ENCODE data around the gene PARL. TPM values are rescaled to one million over a fixed set of nuclear protein-coding genes. Genes with fewer than 3 reads are reported as not detected.
A peak's percentile ranks its signal among the peaks of the same experiment; 100 is the strongest.

PARL gene
- total and polyA plus RNA-seq, 11 donors = 37.9 to 86.9 (median 53.8) TPM

GRCh38 chr3:183895774-183896173 lies 11.1 kb upstream of the PARL start:
- ATAC-seq (peak in 1 of 4 donors; percentile 33), DNase-seq (no peak)
- H3K36me3 ChIP-seq = no peaks in the 10 kb centered on the region
- peaks cover 0 to 6% (median 0%) of the 10 kb centered on the region in 9 donors for H3K27me3 ChIP-seq
- WGBS, 4 donors = 88 to 90% (median 89%) methylated on average over 6 of the region's 6 CpGs
- no peak overlapping the region for H3K4me3 ChIP-seq
- H3K9me3 ChIP-seq = no peaks in the 10 kb centered on the region
- TF ChIP-seq, protein P1, sequence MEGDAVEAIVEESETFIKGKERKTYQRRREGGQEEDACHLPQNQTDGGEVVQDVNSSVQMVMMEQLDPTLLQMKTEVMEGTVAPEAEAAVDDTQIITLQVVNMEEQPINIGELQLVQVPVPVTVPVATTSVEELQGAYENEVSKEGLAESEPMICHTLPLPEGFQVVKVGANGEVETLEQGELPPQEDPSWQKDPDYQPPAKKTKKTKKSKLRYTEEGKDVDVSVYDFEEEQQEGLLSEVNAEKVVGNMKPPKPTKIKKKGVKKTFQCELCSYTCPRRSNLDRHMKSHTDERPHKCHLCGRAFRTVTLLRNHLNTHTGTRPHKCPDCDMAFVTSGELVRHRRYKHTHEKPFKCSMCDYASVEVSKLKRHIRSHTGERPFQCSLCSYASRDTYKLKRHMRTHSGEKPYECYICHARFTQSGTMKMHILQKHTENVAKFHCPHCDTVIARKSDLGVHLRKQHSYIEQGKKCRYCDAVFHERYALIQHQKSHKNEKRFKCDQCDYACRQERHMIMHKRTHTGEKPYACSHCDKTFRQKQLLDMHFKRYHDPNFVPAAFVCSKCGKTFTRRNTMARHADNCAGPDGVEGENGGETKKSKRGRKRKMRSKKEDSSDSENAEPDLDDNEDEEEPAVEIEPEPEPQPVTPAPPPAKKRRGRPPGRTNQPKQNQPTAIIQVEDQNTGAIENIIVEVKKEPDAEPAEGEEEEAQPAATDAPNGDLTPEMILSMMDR (IDR thresholded peaks at IDR 0.05) = no peak
- TF ChIP-seq POLR2A (IDR thresholded peaks at IDR 0.05) = no peak
- intact Hi-C loops (cut with DNase I) = loop anchor here (1.0 to 10.0 kb wide), 14 partner anchors 121 to 649 kb away; partner anchors contain the start of genes ABCC5 (in 7 of the 10), ALG3 (in 5 of the 10), EEF1AKMT4 (in 5 of the 10) and EIF2B5 (in 5 of the 10)
- no peak overlapping the region for H3K27ac ChIP-seq
- no peaks in the 10 kb centered on the region for H3K4me1 ChIP-seq

DNA sequence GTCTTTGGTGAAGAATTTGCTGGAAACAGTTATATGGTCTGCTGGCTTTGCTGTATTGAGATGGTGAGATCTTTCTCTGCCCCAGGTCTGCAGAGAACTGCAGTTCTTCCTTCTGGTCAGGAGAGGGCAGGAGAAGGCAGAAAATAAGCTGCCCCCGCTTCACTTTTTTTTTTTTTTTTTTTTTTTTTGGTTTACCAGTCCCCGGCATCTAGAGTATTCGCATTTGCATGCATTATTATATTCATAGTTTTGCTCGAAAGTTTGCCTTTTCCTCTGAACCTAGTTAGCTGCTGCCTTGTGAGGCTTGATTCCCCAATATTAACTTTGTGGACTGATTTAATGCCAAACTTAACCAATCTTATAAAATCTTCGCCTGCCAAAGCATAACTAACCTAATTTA lies 10.6 kb upstream of the PARL start:
- intact Hi-C loops (cut with DNase I) = loop anchor here (1.0 to 10.0 kb wide), 14 partner anchors 122 to 650 kb away; partner anchors contain the start of genes ABCC5 (in 7 of the 10), ALG3 (in 5 of the 10), EEF1AKMT4 (in 5 of the 10) and EIF2B5 (in 5 of the 10)
- Histone ChIP-seq H3K27ac (no peak overlapping the region), H3K4me1 (no peaks in the 10 kb centered on the region), H3K4me3 (no peak overlapping the region), H3K27me3 (peaks cover 0 to 6% (median 0%) of the 10 kb centered on the region in 9 donors), H3K9me3 (no peaks in the 10 kb centered on the region), H3K36me3 (no peaks in the 10 kb centered on the region)
- ATAC-seq (peak in 3 of 4 donors; percentile 62 to 68 (median 64)), DNase-seq (no peak)
- TF ChIP-seq, protein P1 (IDR thresholded peaks at IDR 0.05) = peak; percentile 64 to 83 (median 78)
- TF ChIP-seq POLR2A (IDR thresholded peaks at IDR 0.05) = no peak
- WGBS, 4 donors = 17 to 20% (median 19%) methylated on average over 5 of the region's 5 CpGs

DNA sequence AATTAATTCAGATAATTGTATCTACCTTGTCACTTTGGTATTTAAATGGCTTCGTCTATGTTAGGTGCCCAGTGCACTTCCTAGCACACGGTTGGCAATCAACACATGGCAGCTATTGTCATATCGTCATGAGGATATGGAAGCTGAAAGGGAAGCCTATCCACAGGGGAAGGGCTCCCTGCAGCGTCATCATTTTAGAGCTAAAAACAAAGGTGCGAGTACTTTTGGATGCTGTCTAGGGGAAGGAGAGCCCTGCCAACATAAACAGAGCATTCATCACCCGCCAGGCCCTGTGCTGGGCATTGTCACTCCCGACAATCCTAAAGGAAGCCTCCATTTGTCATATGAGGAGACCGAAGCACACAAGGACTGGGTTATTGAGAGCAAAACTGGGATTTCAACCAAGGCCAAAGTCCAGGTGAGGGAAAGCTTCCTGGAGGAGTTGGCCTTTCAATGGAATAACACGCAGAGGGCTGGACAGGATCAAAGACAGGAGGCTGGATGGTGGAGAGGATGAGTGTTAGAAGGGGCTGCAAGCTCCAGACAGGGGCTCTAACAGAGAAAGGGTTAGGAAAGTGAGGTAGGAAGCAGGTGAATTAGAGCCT lies 8.0 kb upstream of the PARL start:
- Histone ChIP-seq H3K9me3 (no peaks in the 10 kb centered on the region), H3K36me3 (no peaks in the 10 kb centered on the region), H3K27me3 (peaks cover 0 to 2% (median 0%) of the 10 kb centered on the region in 9 donors), H3K4me1 (no peaks in the 10 kb centered on the region), H3K27ac (no peak overlapping the region), H3K4me3 (no peak overlapping the region)
- DNase-seq (no peak), ATAC-seq (no peak)
- WGBS, 4 donors = 54 to 71% (median 61%) methylated on average over 9 of the region's 9 CpGs
- TF ChIP-seq POLR2A (IDR thresholded peaks at IDR 0.05) = no peak
- intact Hi-C loops (cut with DNase I) = loop anchor here in 8 of 10 donors (10.0 kb wide), 6 partner anchors 242 to 652 kb away; partner anchors contain the start of genes EIF2B5 (in 5 of the 8), ALG3 (in 3 of the 8), EEF1AKMT4 (in 3 of the 8) and PSMD2 (in 2 of the 8)

DNA sequence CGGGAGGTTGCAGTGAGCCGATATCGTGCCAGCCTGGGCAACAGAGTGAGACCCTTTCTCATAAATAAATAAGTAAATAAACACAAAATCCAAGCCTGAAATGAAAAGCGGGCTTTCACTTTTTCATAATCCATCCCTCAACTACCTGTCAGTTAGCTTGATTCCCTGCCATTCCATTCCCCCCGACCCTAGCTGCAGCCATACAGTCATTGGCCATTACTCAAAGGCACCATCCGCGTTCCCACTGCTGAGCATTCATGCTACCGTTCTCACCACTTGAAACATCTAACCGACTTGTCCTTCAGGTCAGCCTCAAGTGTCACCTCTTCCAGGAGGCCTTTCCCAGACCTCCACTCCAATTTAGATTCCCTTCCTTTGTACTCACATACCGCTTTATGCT lies 1.1 kb upstream of the PARL start:
- H3K4me1 ChIP-seq = peaks cover 0 to 32% (median 21%) of the 10 kb centered on the region in 12 donors
- TF ChIP-seq, protein P1 (IDR thresholded peaks at IDR 0.05) = no peak
- no peak for TF ChIP-seq POLR2A (IDR thresholded peaks at IDR 0.05)
- DNase-seq (no peak), ATAC-seq (no peak)
- no peak overlapping the region for H3K27ac ChIP-seq
- H3K36me3 ChIP-seq = peaks cover 0 to 8% (median 0%) of the 10 kb centered on the region in 9 donors
- peak overlapping the region in 1 of 12 donors; percentile 97 for H3K4me3 ChIP-seq
- 91 to 93% (median 93%) methylated on average over 10 of the region's 10 CpGs for WGBS, 4 donors
- intact Hi-C loops (cut with DNase I) = loop anchor here in 2 of 10 donors (2.0 to 10.0 kb wide), 3 partner anchors 363 to 412 kb away; partner anchors contain the start of genes ALG3 (in 1 of the 2), EEF1AKMT4 (in 1 of the 2) and PSMD2 (in 1 of the 2)
- H3K27me3 ChIP-seq = no peaks in the 10 kb centered on the region
- H3K9me3 ChIP-seq = no peaks in the 10 kb centered on the region

All from heart left ventricle (tissue), 16 donors.